ENCODE results near the gene SLC12A5.
"Not testable (repeated sequence)": the region's sequence is repeated elsewhere in the genome, so short reads cannot be mapped to it uniquely, and the experiment has no call there.

SLC12A5 gene

GRCh38 chr20:46028772-46029371 is at the start of gene SLC12A5:
SLC12A5 (plus strand) TSS chr20:46029215; CDS start chr20:46029345, 130 bp downstream.
- DNase-seq: no peak

- no peak for DNase-seq
Observed at GRCh38 chr20:45981261-45981660, 47.8 kb upstream of the SLC12A5 start.

- no peak for DNase-seq
Observed at GRCh38 chr20:45983279-45983743, 45.7 kb upstream of the SLC12A5 start.

GRCh38 chr20:45985573-45985972 is 43.4 kb upstream of the SLC12A5 start:
- no peak for DNase-seq

- DNase-seq: no peak
Observed at GRCh38 chr20:45987108-45987780, 41.8 kb upstream of the SLC12A5 start.

GRCh38 chr20:45988830-45989229 is 40.2 kb upstream of the SLC12A5 start:
- DNase-seq: not testable (repeated sequence)

GRCh38 chr20:45991616-45992015 is 37.4 kb upstream of the SLC12A5 start:
- no peak for DNase-seq

- no peak for DNase-seq
Observed at GRCh38 chr20:45993197-45993951, 35.6 kb upstream of the SLC12A5 start.

GRCh38 chr20:45994761-45995493 is 34.1 kb upstream of the SLC12A5 start:
- no peak for DNase-seq

GRCh38 chr20:45995495-45996097 is 33.4 kb upstream of the SLC12A5 start:
- not testable (repeated sequence) for DNase-seq

- no peak for DNase-seq
Observed at GRCh38 chr20:45997187-45997586, 31.8 kb upstream of the SLC12A5 start.

- DNase-seq: no peak
Observed at GRCh38 chr20:45998337-45998736, 30.7 kb upstream of the SLC12A5 start.

- DNase-seq: no peak
Observed at GRCh38 chr20:45998761-45999160, 30.3 kb upstream of the SLC12A5 start.

GRCh38 chr20:45999557-46000261 is 29.3 kb upstream of the SLC12A5 start:
- no peak for DNase-seq

- DNase-seq: no peak
Observed at GRCh38 chr20:46000262-46000996, 28.6 kb upstream of the SLC12A5 start.

- no peak for DNase-seq
Observed at GRCh38 chr20:46001498-46001897, 27.5 kb upstream of the SLC12A5 start.

- DNase-seq: no peak
Observed at GRCh38 chr20:46002008-46002407, 27.0 kb upstream of the SLC12A5 start.

- no peak for DNase-seq
Observed at GRCh38 chr20:46004187-46004586, 24.8 kb upstream of the SLC12A5 start.

GRCh38 chr20:46004889-46005473 is 24.0 kb upstream of the SLC12A5 start:
- DNase-seq: no peak

GRCh38 chr20:46006022-46006705 is 22.9 kb upstream of the SLC12A5 start:
- no peak for DNase-seq
